Measurements from ENCODE around the gene GET3. TPM values are rescaled to one million over a fixed set of nuclear protein-coding genes. Genes with fewer than 3 reads are reported as not detected.
A peak's percentile ranks its signal among the peaks of the same experiment; 100 is the strongest.

GET3 gene
- polyA plus RNA-seq, 3 donors = 97.5 to 122 (median 108) TPM

- no peak overlapping the region for H3K9ac ChIP-seq (ENCODE audit: insufficient read depth, low read length, poor library complexity, severe bottlenecking)
- peaks cover 32 to 46% of the 10 kb centered on the region in 2 donors for H3K36me3 Mint-ChIP-seq
- WGBS (ENCODE audit: insufficient coverage) = 92% methylated on average over 2 of the region's 11 CpGs
- DNase-seq = no peak
- no peak overlapping the region for H3K4me3 ChIP-seq (replicated peaks in 1 of 3; ENCODE audit: low read depth in 2 of 3, low read length in 3 of 3)
- H3K36me3 ChIP-seq (replicated peaks in 1 of 2; ENCODE audit: control insufficient read depth in 1 of 2, insufficient read depth in 2 of 2, low read length in 2 of 2) = no peaks in the 10 kb centered on the region
- peaks cover 0 to 6% of the 10 kb centered on the region in 2 donors for H3K4me1 ChIP-seq (ENCODE audit: control insufficient read depth in 1 of 2, insufficient read depth in 2 of 2, low read length in 2 of 2)
- H3K27ac ChIP-seq (ENCODE audit: low read depth in 1 of 2, low read length in 2 of 2) = no peak overlapping the region
- peaks cover 0 to 5% (median 0%) of the 10 kb centered on the region in 7 donors for H3K9me3 Mint-ChIP-seq
- no peak overlapping the region for H3K4me3 Mint-ChIP-seq
- peak overlapping the region in 1 of 7 donors; percentile 50 for H3K27ac Mint-ChIP-seq
- no peak overlapping the region for H3K4me2 ChIP-seq (replicated peaks; ENCODE audit: extremely low read depth, low read length, poor library complexity, severe bottlenecking)
- intact Hi-C loops (cut with micrococcal nuclease) = loop anchor here in 1 of 2 donors (5.0 kb wide), 2 partner anchors 34 to 84 kb away; no protein-coding TSS in a partner anchor
- peaks cover 0 to 9% (median 6%) of the 10 kb centered on the region in 3 donors for H3K27me3 Mint-ChIP-seq (ENCODE audit: low read depth in 3 of 3)
- H4K20me1 ChIP-seq (ENCODE audit: insufficient read depth, low read length) = no peaks in the 10 kb centered on the region
- peaks cover 0 to 5% of the 10 kb centered on the region in 2 donors for H3K9me3 ChIP-seq (replicated peaks in 1 of 2; ENCODE audit: control insufficient read depth in 1 of 2, insufficient read depth in 1 of 2, low read length in 2 of 2)
- no peak overlapping the region for H2AFZ ChIP-seq (ENCODE audit: insufficient read depth, low read depth, low read length, poor library complexity, severe bottlenecking)
- no peak for TF ChIP-seq CTCF (IDR thresholded peaks at IDR 0.05)
- no peaks in the 10 kb centered on the region for H3K79me2 ChIP-seq (ENCODE audit: insufficient read depth, low read length)
- H3K4me1 Mint-ChIP-seq = peaks cover 10% of the 10 kb centered on the region
- H3K27me3 ChIP-seq (ENCODE audit: control insufficient read depth in 2 of 2, insufficient read depth in 2 of 2, low read length in 2 of 2) = peaks cover 0 to under 1% of the 10 kb centered on the region in 2 donors
Measured at GRCh38 chr19:12763100-12763499, 25.8 kb downstream of the GET3 start.

GRCh38 chr19:12764698-12765097, 27.4 kb downstream of the GET3 start:
- no peak for DNase-seq
- no peaks in the 10 kb centered on the region for H3K27me3 ChIP-seq (ENCODE audit: control insufficient read depth in 2 of 2, insufficient read depth in 2 of 2, low read length in 2 of 2)
- peaks cover 0 to 6% of the 10 kb centered on the region in 2 donors for H3K4me1 ChIP-seq (ENCODE audit: control insufficient read depth in 1 of 2, insufficient read depth in 2 of 2, low read length in 2 of 2)
- no peaks in the 10 kb centered on the region for H4K20me1 ChIP-seq (ENCODE audit: insufficient read depth, low read length)
- Mint-ChIP-seq H3K36me3 (peaks cover 33 to 52% of the 10 kb centered on the region in 2 donors), H3K27me3 (ENCODE audit: low read depth in 3 of 3) (peaks cover 0 to 2% (median 0%) of the 10 kb centered on the region in 3 donors), H3K9me3 (peaks cover 0 to 5% (median 0%) of the 10 kb centered on the region in 7 donors), H3K4me3 (no peak overlapping the region), H3K27ac (no peak overlapping the region), H3K4me1 (peaks cover 10% of the 10 kb centered on the region)
- no peak overlapping the region for H3K4me3 ChIP-seq (replicated peaks in 1 of 3; ENCODE audit: low read depth in 2 of 3, low read length in 3 of 3)
- WGBS (ENCODE audit: insufficient coverage) = 98% methylated on average over 16 of the region's 16 CpGs
- TF ChIP-seq CTCF (IDR thresholded peaks at IDR 0.05) = no peak
- no peak overlapping the region for H3K9ac ChIP-seq (ENCODE audit: insufficient read depth, low read length, poor library complexity, severe bottlenecking)
- H3K27ac ChIP-seq (ENCODE audit: low read depth in 1 of 2, low read length in 2 of 2) = no peak overlapping the region
- no peaks in the 10 kb centered on the region for H3K36me3 ChIP-seq (replicated peaks in 1 of 2; ENCODE audit: control insufficient read depth in 1 of 2, insufficient read depth in 2 of 2, low read length in 2 of 2)
- peaks cover 0 to 5% of the 10 kb centered on the region in 2 donors for H3K9me3 ChIP-seq (replicated peaks in 1 of 2; ENCODE audit: control insufficient read depth in 1 of 2, insufficient read depth in 1 of 2, low read length in 2 of 2)
- intact Hi-C loops (cut with micrococcal nuclease) = loop anchor here in 1 of 2 donors (5.0 kb wide), 2 partner anchors 33 to 83 kb away; no protein-coding TSS in a partner anchor
- H2AFZ ChIP-seq (ENCODE audit: insufficient read depth, low read depth, low read length, poor library complexity, severe bottlenecking) = no peak overlapping the region
- H3K4me2 ChIP-seq (replicated peaks; ENCODE audit: extremely low read depth, low read length, poor library complexity, severe bottlenecking) = no peak overlapping the region
- no peaks in the 10 kb centered on the region for H3K79me2 ChIP-seq (ENCODE audit: insufficient read depth, low read length)
